Measurements from ENCODE around the gene IL11RA.

DNA sequence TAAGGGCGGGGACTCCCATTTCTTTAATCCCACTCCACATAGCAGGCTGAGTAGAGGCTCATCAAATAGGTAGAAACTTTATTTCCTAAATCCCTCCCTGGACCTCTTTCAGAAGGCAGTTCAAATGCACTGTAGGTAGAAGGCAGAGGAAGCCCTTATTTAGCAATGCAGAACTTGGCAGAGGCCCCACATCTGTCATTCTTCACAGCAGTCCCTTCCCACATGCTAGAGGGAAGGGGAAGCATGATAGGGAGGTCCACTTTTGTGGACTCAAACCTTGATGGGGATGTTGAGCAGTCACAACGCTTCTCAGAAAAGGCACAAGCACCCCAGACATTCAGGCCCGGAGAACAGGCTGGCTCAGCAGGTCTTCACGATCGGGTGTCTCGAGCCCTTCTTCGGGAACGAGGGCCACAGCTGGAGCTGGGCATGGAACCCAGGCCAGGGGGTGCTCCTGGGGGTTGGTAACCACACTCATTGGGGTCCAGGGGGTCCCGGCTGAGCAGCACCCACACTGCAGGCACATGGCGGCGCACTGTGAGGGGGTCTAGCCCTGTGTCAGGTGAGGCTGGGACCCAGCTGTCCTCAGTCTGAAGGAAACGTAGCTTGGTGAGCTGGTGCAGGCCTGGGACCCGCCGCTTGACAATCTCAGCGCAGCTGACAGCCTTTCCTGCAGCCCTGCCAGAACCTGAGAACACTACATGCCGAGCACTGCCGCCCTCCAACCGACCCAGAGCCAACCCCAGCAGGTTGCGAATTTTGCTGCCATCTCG lies 41.4 kb upstream of the IL11RA start:
- TF ChIP-seq L3MBTL2 (conservative IDR thresholded peaks at IDR 0.05) (no peak), SP1 (IDR thresholded peaks at IDR 0.05) (no peak)
